SU-DHL-6 (cell line): ENCODE measurements around the gene LY6G6D.

Source experiments
- CTCF ChIP-seq: fragments of 200-600 bp; sonication (generic); IDR thresholded peaks from one replicate; pipeline ENCODE4 v1.5.1; 2017; ENCODE audit warnings: antibody characterized with exemption, mild to moderate bottlenecking, low read length, moderate library complexity; ENCODE audit not compliant: insufficient read depth, poor library complexity, severe bottlenecking
- EZH2phosphoT487 ChIP-seq: fragments of 200-600 bp; sonication (generic), shearing (Covaris generic); conservative IDR thresholded peaks from 2 replicates; pipeline ENCODE4 v1.6.1; 2018; ENCODE audit warnings: mild to moderate bottlenecking, antibody characterized with exemption, low read length, moderate library complexity, mixed read lengths

- TF ChIP-seq CTCF: no peak
- TF ChIP-seq EZH2phosphoT487: no peak
These were observed 49.0 kb downstream of the LY6G6D start for GRCh38 chr6:31764198-31764597.
